ENCODE measurements around the gene UNC79.

DNA sequence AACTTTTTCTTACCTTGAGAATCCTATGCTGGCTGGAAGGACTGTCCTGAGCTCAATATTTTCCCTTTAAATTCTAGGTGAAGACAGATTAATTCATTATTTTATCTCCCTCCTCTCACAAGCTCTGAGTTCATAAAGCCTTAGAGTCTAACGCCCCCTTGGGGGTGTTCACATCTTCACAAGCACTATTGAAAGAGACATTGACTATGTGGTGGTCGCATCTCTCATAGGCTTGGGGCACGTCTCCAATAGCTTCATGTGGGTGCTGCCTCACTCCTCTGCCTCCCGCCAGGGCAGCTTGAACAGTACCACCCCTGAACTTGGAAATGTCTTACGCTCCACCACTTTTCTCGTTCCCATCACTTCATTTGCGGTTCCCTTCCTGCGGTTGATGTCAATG is 106.2 kb downstream of the UNC79 start:
- TF ChIP-seq, protein P1, sequence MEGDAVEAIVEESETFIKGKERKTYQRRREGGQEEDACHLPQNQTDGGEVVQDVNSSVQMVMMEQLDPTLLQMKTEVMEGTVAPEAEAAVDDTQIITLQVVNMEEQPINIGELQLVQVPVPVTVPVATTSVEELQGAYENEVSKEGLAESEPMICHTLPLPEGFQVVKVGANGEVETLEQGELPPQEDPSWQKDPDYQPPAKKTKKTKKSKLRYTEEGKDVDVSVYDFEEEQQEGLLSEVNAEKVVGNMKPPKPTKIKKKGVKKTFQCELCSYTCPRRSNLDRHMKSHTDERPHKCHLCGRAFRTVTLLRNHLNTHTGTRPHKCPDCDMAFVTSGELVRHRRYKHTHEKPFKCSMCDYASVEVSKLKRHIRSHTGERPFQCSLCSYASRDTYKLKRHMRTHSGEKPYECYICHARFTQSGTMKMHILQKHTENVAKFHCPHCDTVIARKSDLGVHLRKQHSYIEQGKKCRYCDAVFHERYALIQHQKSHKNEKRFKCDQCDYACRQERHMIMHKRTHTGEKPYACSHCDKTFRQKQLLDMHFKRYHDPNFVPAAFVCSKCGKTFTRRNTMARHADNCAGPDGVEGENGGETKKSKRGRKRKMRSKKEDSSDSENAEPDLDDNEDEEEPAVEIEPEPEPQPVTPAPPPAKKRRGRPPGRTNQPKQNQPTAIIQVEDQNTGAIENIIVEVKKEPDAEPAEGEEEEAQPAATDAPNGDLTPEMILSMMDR (conservative IDR thresholded peaks at IDR 0.05) = peak; percentile 33; the same call in 1 of the 2 replicates
- TF ChIP-seq EZH2 (IDR thresholded peaks at IDR 0.05; ENCODE audit: low read depth) = no peak

Data from PC-9 (cell line).